Lower leg skin (tissue), 3 donors: ENCODE results near the gene PECR.

Experiments
- CTCF ChIP-seq, 3 donors: fragments of 450-650 bp; IDR thresholded peaks; one replicate each; pipeline ENCODE4 v1.5.1; 2016; ENCODE audit warnings: antibody characterized with exemption in 3 of 3, mild to moderate bottlenecking in 3 of 3, moderate library complexity in 2 of 3
- POLR2A ChIP-seq, 2 donors: fragments of 450-650 bp; IDR thresholded peaks; one replicate each; pipeline ENCODE4 v1.6.1; 2016 to 2017; ENCODE audit warnings: antibody characterized with exemption in 2 of 2, mild to moderate bottlenecking in 1 of 2, moderate library complexity in 1 of 2

- TF ChIP-seq CTCF (IDR thresholded peaks at IDR 0.05), result no peak
- TF ChIP-seq POLR2A (IDR thresholded peaks at IDR 0.05), result no peak
Observed at GRCh38 chr2:216121255-216121654, 39.6 kb upstream of the PECR start.
